D341Med (cell line): ENCODE results near the gene UBE2J2.
"Not testable (repeated sequence)": the region's sequence is repeated elsewhere in the genome, so short reads cannot be mapped to it uniquely, and the experiment has no call there.

Experiments
- DNase-seq: peaks from one replicate; pipeline ENCODE4 v3.0.0; 2012; ENCODE audit warnings: low spot score

UBE2J2 gene

GRCh38 chr1:1273512-1274298 lies at the start of gene UBE2J2:
Gene UBE2J2 (minus strand): TSS chr1:1273854. CDS start chr1:1267992, 5,862 bp downstream.
- DNase-seq = peak; percentile 99

DNA sequence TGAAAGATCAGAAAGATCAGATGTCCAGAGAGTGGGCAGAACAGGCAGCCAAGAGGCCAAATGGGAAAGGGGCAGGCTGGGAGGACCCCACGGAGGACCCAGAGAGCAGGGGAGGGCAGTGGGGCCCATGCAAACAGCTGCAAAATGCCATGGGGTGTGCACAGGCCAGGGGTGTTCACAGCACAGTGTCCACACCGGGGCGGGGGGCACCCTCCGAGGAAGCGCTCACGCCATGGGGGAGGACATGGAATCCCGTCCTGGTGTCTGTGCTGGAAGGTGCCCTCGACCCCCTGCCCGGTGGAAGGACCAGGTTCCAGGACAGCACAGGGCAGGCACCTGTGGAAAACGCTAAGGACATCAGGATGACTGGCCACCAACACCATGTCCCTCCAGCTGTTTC lies 49.3 kb upstream of the UBE2J2 start:
- no peak for DNase-seq

DNA sequence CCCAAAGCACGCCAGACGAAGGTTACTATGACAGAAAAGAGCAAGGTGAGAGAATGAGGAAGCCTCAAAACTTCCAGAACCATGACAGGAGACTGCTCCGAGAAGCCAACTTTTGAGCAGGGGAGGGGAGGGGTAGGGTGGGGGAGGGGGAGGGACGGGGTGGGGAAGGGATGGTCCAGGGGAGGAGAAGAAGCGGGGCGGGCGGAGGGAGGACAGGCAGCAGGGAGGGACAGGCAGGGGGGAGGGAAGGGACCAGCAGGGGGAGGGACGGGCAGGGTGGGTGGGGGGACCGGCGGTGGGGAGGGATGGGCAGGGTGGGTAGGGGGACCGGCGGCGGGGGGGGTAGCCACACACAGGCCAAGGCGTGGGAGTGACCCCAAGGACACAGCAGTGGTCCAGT lies 48.8 kb upstream of the UBE2J2 start:
- no peak for DNase-seq

DNA sequence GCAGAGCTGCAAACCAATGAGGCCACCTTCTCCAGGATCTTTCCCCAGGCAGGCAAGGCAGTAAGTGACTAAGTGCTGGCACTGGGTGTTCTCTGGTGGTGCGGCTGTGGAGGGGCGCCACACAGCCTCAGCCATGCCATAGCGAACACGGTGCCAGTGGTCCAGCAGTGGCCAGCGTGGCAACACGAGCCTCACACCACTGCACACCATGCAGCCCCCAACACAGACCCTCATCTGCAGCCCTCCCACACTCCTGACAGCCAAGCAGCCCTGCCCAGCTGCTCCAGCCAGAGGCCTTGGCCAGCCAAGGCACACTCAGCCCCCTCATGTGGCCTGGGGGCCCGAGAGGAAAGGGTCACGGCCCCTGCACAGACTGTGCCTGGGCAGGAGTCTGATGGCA lies 47.8 kb upstream of the UBE2J2 start:
- no peak for DNase-seq

- DNase-seq = no peak
These were observed 47.2 kb upstream of the UBE2J2 start for GRCh38 chr1:1320666-1321448.

DNA sequence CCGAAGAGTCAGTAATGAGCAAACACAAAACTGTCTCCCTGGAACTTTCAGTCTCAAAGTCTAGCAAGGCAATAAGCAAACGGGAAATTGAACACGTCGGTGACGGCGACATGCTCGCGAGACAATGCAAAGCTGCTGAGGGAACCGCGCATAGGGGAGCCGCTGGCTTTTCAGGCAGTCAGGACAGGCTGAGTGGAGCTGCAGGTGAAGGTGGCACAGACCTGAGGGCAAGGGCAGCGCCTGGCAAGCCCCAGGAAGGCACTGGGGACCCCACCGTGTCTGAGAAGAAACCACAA lies 45.9 kb upstream of the UBE2J2 start:
- no peak for DNase-seq

DNA sequence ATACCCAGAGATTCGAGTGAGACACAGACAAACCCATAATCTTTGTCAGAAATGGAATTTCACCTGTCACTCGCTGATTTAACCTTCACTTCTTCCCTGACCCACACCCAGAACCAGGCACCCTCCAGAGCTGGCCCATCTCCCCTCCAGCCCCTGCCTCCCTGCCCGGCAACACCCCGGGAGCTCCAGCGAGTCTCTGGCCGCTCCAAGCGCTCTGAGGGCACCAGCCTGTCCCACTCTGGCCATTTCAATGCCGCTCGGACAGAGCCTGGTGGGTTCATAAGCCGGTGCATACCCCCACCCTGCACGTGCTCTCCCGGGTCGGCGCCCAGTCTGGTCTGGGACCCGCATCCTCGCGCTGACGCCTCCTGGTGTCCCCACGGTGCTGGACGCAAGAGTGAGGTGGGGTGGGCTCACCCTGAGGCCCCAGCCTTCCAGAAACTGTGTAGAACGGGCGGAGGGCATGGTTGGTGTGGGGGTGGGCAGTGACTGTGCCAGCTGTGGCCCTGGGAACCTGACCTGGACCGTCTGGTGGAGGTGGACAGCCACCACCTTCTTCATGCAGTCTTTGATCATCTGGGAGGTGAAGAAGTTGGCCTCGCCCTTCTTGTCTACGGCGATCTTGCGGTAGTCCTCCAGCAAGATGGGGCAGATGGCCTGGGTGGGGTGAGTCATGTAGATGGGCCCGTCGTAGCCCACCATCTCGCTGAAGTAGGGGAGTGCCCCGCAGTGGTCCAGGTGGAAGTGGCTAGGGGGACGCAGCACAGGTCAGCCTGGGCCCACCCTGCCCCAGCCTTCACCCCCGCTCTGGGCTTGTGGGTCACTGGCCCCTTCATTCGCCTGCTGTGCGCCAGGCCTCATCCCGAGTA lies 45.4 kb upstream of the UBE2J2 start:
- DNase-seq = no peak

DNA sequence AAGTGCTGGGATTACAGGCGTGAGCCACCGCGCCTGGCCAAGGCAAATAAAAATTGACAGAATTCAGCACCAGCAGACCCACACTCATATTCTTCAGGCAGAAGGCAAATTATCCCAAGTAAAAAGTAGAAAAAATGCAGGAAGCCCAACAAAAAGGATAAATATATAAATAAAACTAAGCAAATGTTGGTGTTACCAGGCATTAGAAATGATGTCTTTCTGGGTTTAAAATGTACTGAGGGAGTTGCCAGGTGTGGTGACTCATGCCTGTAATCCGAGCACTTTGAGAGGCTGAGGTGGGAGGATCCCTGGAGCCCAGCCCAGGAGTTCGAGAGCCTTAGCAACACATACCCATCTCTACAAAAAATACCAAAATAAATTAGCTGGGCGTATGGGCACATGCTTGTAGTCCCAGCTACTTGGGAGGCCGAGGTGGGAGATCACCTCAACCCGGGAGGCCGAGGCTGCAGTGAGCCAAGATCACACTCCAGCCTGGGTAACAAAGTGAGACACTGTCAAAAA lies 44.5 kb upstream of the UBE2J2 start:
- no peak for DNase-seq

GRCh38 chr1:1317420-1317819 lies 43.8 kb upstream of the UBE2J2 start:
- DNase-seq = no peak

GRCh38 chr1:1316199-1316598 lies 42.5 kb upstream of the UBE2J2 start:
- DNase-seq = not testable (repeated sequence)

DNA sequence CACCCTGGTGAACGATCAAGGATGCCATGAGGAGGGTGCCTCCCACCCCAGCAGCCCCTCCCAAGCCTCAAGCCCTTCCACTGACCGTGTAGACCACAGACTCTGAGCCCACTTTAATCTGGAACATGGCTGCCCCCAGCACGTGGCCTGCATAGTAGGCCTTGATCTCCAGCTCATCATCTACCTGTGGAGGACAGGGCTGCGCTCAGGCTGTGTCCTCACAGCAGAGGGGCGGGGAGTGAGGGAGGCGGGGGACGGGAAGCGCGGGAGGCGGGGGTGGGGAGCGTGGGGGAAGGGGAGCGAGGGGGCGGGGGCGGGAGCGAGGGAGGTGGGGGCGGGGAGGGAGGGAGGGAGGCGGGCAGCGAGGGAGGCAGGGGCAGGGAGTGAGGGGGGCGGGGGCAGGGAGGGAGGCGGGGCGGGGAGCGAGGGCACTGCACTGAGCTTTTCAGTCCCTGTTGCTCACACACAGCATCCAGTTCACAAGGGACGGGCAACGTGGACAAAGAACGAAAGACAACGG lies 41.8 kb upstream of the UBE2J2 start:
- no peak for DNase-seq

GRCh38 chr1:1314678-1315335 lies 41.2 kb upstream of the UBE2J2 start:
- DNase-seq = no peak

- no peak for DNase-seq
These were observed 40.6 kb upstream of the UBE2J2 start for GRCh38 chr1:1314237-1314586.

GRCh38 chr1:1313500-1314236 lies 40.0 kb upstream of the UBE2J2 start:
- no peak for DNase-seq

- DNase-seq = no peak
These were observed 39.0 kb upstream of the UBE2J2 start for GRCh38 chr1:1312450-1313314.

DNA sequence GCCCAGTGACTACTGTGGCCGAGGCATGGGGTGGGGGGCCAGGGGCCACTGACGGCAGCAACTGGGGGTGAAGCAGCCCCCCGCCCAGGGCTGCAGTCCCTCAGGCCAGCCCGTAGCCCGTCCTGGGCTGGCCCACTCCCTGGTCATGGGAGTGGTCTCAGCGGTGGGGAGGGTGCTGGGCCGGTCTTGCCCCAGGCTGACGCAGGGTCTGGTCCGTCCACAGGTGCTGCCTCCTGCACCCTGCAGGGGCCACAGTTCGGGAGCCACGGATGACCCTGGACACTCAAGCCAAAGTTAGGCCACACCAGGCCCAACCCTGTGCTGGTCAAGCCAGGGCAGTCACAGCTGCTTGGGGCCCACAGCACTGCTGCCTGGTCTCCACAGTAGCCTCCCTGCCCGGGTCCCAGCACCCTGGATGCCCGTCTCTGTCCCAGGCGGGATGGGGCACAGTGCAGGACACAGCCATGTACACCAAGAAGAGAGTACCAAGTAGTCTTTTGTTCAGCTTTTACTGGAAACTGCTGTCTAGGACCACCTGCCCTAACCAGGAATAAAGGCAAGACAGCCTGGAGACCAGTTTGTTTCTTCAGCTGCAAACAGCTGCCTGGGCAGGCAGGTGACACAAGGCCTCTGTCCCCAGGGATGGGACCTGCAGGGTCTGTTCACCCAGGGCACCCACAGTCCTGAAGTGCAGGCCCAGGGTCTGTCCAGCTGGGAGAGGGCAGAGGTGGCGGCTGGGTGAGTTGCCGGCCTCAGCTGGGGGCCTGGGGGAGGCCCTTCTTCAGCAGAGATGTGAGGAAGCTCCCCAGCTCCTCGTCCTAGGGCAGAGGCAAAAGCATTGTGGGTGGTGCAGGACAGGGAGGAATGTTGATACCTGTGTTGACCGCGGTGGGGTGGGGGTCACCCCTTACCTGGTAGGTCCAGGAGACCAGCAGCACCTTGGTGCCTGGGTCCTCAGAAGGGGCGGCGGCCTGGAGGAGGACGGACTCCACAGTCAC lies 37.8 kb upstream of the UBE2J2 start:
- DNase-seq = no peak

GRCh38 chr1:1310476-1311053 lies 36.9 kb upstream of the UBE2J2 start:
- no peak for DNase-seq

- DNase-seq = no peak
These were observed 36.4 kb upstream of the UBE2J2 start for GRCh38 chr1:1310109-1310385.
